Body of pancreas (tissue), 4 donors: Measurements from ENCODE around the gene RPS14. TPM values are rescaled to one million over a fixed set of nuclear protein-coding genes. Genes with fewer than 3 reads are reported as not detected.
"Not testable (repeated sequence)": the region's sequence is repeated elsewhere in the genome, so short reads cannot be mapped to it uniquely, and the experiment has no call there.

Experiments
- ATAC-seq: fragments of 150-250 bp; one replicate; pipeline ENCODE4 v1.9.1; 2016
- DNase-seq, 4 donors: peaks; one replicate each; pipeline ENCODE4 v3.0.0-alpha.2; 2019
- H3K27ac ChIP-seq, 4 donors: fragments of 200-600 bp; sonication (generic); 1 replicate in 3 of 4; 2 replicates in 1 of 4; pipeline versions ENCODE4 v1.5.1 to v1.6.1; 2016 to 2019; ENCODE audit warnings: mild to moderate bottlenecking in 1 of 4, mixed read lengths in 1 of 4, moderate library complexity in 1 of 4
- H3K27me3 ChIP-seq, 2 donors: fragments of 200-600 bp; sonication (generic); one replicate each; pipeline ENCODE4 v1.6.0; 2016; ENCODE audit warnings: mild to moderate bottlenecking in 1 of 2
- H3K36me3 ChIP-seq, 2 donors: fragments of 200-600 bp; sonication (generic); replicated peaks in 1 of 2; 2 replicates each; pipeline ENCODE4 v1.5.1; 2016; ENCODE audit warnings: low read depth in 2 of 2; ENCODE audit not compliant: insufficient read depth in 1 of 2
- H3K4me1 ChIP-seq: fragments of 200-600 bp; sonication (generic); one replicate; pipeline ENCODE4 v1.6.0; 2016
- H3K4me3 ChIP-seq, 2 donors: fragments of 200-600 bp; sonication (generic); 1 replicate in 1 of 2; 2 replicates in 1 of 2; pipeline ENCODE4 v1.5.1; 2016 to 2019
- H3K9me3 ChIP-seq, 3 donors: fragments of 200-600 bp; sonication (generic); 1 replicate in 2 of 3; 2 replicates in 1 of 3; pipeline ENCODE4 v1.5.1; 2016
- POLR2A ChIP-seq, 3 donors: fragments of 450-650 bp; IDR thresholded peaks; one replicate each; pipeline ENCODE4 v1.6.1; 2016; ENCODE audit warnings: antibody characterized with exemption in 3 of 3, mild to moderate bottlenecking in 2 of 3
- WGBS, 2 donors: methylation state at CpG; one replicate each; pipeline ENCODE4 v1.1.5; 2017; 5-methylcytosine and 5-hydroxymethylcytosine counted together
- intact Hi-C: fragments of 100-400 bp; cut with DNase I; formaldehyde crosslinking; loops from one replicate; pipeline ENCODE4 v1.15.1; 2023
- total RNA-seq, 2 donors: library from RNA; depleted of rRNA; stranded (reverse); fragments of >200 nt; gene quantifications; one replicate each; pipeline ENCODE4 v1.1.0, GENCODE V29; 2016
- TF ChIP-seq, protein P1 (sequence below), 7 experiments: fragments of 450-650 bp in 4 of 7; fragments of 200-600 bp in 3 of 7; sonication (generic) in 3 of 7; IDR thresholded peaks; one replicate each; pipeline ENCODE4 v1.5.1; 2016 to 2019; ENCODE audit warnings: antibody characterized with exemption in 7 of 7

Gene RPS14
- total RNA-seq, 2 donors from 2014 or later: 1,348 to 2,916 TPM

DNA sequence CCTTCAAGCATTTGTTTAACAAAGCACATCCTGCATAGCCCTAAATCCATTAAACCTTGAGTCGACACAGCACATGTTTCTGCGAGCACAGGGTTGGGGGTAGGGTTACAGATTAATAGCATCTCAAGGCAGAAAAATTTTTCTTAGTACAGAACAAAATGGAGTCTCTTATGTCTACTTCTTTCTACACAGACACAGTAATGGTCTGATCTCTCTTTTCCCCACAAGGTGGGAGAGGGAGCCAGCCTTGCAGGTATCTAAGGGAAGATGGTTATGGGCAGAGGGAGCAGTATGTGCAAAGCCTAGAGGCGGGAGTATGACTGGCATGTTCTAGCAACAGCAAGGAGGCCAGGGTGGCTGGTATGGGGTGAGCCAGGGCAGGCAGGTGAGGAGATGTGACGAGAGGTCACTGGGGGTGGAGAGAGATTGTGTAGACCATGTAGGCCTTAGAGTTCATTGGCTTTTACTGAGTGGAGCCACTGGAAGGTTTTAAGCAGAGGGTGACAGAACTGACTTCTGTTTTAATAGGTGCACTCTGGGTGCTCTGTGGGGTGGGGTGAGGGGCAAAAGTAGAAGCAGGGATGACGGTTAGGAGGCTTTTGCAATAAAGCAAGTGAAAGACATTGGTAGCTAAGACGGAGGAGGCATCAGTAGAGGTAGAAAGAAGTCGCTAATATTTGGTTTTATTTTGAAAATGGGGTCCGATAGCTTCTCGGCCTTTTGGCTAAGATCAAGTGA, 5.1 kb upstream of the RPS14 start:
- TF ChIP-seq, protein P1, sequence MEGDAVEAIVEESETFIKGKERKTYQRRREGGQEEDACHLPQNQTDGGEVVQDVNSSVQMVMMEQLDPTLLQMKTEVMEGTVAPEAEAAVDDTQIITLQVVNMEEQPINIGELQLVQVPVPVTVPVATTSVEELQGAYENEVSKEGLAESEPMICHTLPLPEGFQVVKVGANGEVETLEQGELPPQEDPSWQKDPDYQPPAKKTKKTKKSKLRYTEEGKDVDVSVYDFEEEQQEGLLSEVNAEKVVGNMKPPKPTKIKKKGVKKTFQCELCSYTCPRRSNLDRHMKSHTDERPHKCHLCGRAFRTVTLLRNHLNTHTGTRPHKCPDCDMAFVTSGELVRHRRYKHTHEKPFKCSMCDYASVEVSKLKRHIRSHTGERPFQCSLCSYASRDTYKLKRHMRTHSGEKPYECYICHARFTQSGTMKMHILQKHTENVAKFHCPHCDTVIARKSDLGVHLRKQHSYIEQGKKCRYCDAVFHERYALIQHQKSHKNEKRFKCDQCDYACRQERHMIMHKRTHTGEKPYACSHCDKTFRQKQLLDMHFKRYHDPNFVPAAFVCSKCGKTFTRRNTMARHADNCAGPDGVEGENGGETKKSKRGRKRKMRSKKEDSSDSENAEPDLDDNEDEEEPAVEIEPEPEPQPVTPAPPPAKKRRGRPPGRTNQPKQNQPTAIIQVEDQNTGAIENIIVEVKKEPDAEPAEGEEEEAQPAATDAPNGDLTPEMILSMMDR (IDR thresholded peaks at IDR 0.05): no peak
- no peak for TF ChIP-seq POLR2A (IDR thresholded peaks at IDR 0.05)
- Histone ChIP-seq H3K4me3 (no peak overlapping the region), H3K27ac (no peak overlapping the region), H3K4me1 (peaks cover 3% of the 10 kb centered on the region), H3K36me3 (no peaks in the 10 kb centered on the region), H3K9me3 (no peaks in the 10 kb centered on the region), H3K27me3 (no peaks in the 10 kb centered on the region)
- DNase-seq: no peak
- no peak for ATAC-seq
- intact Hi-C loops: loop anchor here (5.0 to 10.0 kb wide), 2 partner anchors 88 to 200 kb away; no protein-coding TSS in a partner anchor
- WGBS, 2 donors: 61 to 82% methylated on average over 9 of the region's 9 CpGs

DNA sequence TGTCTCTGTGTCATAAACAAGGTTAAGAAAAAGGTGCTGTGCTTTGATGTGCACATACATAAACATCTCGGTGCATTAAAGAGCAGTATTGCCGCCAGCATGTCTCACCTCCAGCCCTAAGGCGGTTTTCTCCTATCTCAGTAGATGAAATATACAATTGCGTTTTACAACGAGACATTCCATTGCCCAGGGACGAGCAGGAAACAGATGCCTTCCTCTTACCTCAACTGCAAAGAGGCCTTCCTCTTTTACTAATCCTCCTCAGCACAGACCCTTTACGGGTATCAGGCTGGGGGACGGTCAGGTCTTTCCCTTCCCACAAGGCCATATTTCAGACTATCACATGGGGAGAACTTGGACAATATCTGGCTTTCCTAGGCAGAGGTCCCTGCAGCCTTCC, 4.5 kb upstream of the RPS14 start:
- WGBS, 2 donors: 61 to 76% methylated on average over 7 to 8 of the region's 8 CpGs
- H3K27ac ChIP-seq, H3K36me3 ChIP-seq, ATAC-seq, H3K27me3 ChIP-seq, DNase-seq, H3K9me3 ChIP-seq, H3K4me1 ChIP-seq, H3K4me3 ChIP-seq: not testable (repeated sequence)
- intact Hi-C loops: loop anchor here (10.0 kb wide), 1 partner anchor 201 kb away; no protein-coding TSS in a partner anchor

DNA sequence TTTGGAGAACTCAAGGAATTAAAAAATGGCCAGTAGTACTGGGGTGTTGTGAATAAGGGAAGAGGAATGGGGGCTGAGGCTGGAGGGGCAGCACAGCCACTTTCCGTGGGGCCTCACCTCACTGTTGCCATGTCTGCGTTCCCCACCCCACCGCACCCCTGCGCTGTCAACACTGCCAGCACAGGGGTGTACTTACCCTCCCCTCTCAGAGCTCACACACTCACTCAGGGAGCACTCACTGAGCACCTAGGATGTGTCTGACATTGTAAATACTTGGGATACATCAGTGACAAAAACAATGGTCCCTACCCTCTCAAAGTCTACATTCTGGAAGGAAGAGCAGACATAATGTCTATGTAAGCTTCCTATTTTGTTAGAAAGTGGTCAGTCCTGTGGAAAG, 3.4 kb upstream of the RPS14 start:
- no peak for ATAC-seq
- Histone ChIP-seq H3K9me3 (no peaks in the 10 kb centered on the region), H3K4me3 (no peak overlapping the region), H3K27me3 (no peaks in the 10 kb centered on the region), H3K4me1 (peaks cover 7% of the 10 kb centered on the region), H3K27ac (no peak overlapping the region), H3K36me3 (no peaks in the 10 kb centered on the region)
- no peak for DNase-seq
- 80 to 85% methylated on average over 4 of the region's 4 CpGs for WGBS, 2 donors
- no peak for TF ChIP-seq POLR2A (IDR thresholded peaks at IDR 0.05)
- TF ChIP-seq, protein P1 (IDR thresholded peaks at IDR 0.05): no peak
- intact Hi-C loops: loop anchor here (10.0 kb wide), 1 partner anchor 202 kb away; no protein-coding TSS in a partner anchor

DNA sequence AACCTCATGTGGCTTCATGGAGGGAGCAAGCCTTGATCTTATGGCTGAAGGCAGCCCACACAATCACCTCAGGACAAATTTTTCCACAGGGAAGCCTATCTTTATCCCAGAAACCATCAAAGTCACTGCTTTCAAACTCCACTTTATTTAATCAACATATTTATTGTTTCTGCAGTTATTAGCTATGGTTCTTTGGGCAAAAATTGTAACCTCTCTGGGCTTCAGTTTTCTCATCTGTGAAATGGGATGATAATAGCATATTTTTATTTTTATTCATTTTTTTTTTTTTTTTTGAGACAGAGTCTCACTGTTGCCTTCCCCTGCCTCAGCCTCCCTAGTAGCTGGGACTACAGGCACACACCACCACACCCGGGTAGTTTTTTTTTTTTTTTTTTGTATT, 2.1 kb upstream of the RPS14 start:
- DNase-seq (no peak), ATAC-seq (no peak)
- intact Hi-C loops: loop anchor here (10.0 kb wide), 1 partner anchor 203 kb away; no protein-coding TSS in a partner anchor
- no peaks in the 10 kb centered on the region for H3K27me3 ChIP-seq
- peaks cover 1 to 8% of the 10 kb centered on the region in 2 donors for H3K36me3 ChIP-seq
- H3K9me3 ChIP-seq: no peaks in the 10 kb centered on the region
- no peak overlapping the region for H3K4me3 ChIP-seq
- no peak overlapping the region for H3K27ac ChIP-seq
- H3K4me1 ChIP-seq: peaks cover 20% of the 10 kb centered on the region
- no peak for TF ChIP-seq POLR2A (IDR thresholded peaks at IDR 0.05)
- TF ChIP-seq, protein P1 (IDR thresholded peaks at IDR 0.05): no peak
- WGBS, 2 donors: 63 to 92% methylated on average over 1 of the region's 1 CpG

DNA sequence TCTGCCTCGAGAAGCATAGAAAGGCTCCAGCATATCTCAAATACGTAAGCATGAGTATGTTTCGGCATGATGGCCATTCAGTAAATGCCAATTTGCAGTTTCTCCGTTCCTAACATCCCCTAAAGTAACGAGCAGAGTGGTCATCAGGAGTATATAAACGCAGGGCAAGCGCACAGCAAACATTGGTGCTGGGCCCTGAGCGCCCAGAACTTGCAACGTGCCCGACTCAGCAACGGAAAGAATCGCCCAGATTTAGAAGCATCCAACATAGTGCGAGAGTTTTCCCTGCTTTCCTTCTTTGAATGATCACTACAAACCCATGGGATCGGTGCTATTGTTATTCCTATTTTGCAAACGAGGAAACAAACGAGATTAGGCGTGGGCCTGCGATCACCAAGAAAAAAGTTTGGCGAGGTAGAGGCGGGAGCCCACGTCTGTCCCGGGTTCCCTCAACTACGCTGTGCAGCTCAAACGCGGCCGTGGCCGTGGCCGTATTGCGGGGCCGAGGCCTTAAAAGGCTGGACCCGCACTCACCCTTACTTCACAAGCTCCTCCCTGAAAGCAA, 505 bp downstream of the RPS14 start:
- no peak for DNase-seq
- Histone ChIP-seq H3K4me3 (peak overlapping the region; percentile 76 to 88), H3K27me3 (no peaks in the 10 kb centered on the region), H3K4me1 (peaks cover 22% of the 10 kb centered on the region), H3K36me3 (peaks cover 15 to 33% of the 10 kb centered on the region in 2 donors), H3K9me3 (no peaks in the 10 kb centered on the region), H3K27ac (peak overlapping the region; percentile 97 to 99 (median 99))
- 0% methylated on average over 28 to 31 of the region's 31 CpGs for WGBS, 2 donors
- TF ChIP-seq, protein P1 (IDR thresholded peaks at IDR 0.05): no peak
- no peak for TF ChIP-seq POLR2A (IDR thresholded peaks at IDR 0.05)
- intact Hi-C loops: no loop called here
- ATAC-seq: peak; percentile 49
